GM12878 (cell line): ENCODE results near the gene CRYZL1. TPM values are rescaled to one million over a fixed set of nuclear protein-coding genes. Genes with fewer than 3 reads are reported as not detected.

Experiments
- ATAC-seq: fragments of 200-7000 bp; cut with Tn5 transposase; 3 replicates; pipeline ENCODE4 v1.9.1; 2020; ENCODE audit warnings: mild to moderate bottlenecking, moderate library complexity
- BruUV-seq: library from RNA; stranded (reverse); fragments of 400-500 nt; replicated peaks from 2 replicates; lab custom pipeline; 2021; lab: Mats Ljungman, UMichigan
- CTCF ChIA-PET: fragments of 300-600 bp; sonication (Branson Sonifier 250); formaldehyde crosslinking; extraction: SDS; loops from one replicate; lab custom pipeline; 2021; ENCODE audit warnings: inconsistent platforms; lab: Yijun Ruan, JAX
- POLR2A ChIA-PET: fragments of 350-600 bp; formaldehyde crosslinking; extraction: SDS; loops from one replicate; lab custom pipeline; 2021; ENCODE audit warnings: inconsistent platforms; lab: Charles Lee
- RAD21 ChIA-PET: fragments of 300-600 bp; sonication (Branson Sonifier 250); formaldehyde crosslinking; loops from one replicate; lab custom pipeline; 2023; ENCODE audit warnings: antibody characterized with exemption; ENCODE audit not compliant: unreplicated experiment; lab: Charles Lee
- SMC1A ChIA-PET: fragments of 300-600 bp; sonication (Branson Sonifier 250); formaldehyde crosslinking; loops from one replicate; lab custom pipeline; 2023; ENCODE audit not compliant: unreplicated experiment, uncharacterized antibody; lab: Charles Lee
- DNase-seq: peaks from one replicate; pipeline ENCODE4 v3.0.0-alpha.2; 2011; ENCODE audit warnings: low read depth, low spot score
- FAIRE-seq: peaks from 3 replicates; lab custom pipeline; 2011; peaks lifted over from hg19 to GRCh38; lab: Jason Lieb, UNC
- H2AFZ ChIP-seq: 2 replicates; pipeline ENCODE4 v1.6.0; 2011; ENCODE audit warnings: low read depth, low read length, control low read depth; ENCODE audit not compliant: control insufficient read depth
- H3K27ac ChIP-seq: 2 replicates; pipeline ENCODE4 v1.5.1; 2011; ENCODE audit warnings: control low read depth; ENCODE audit not compliant: control insufficient read depth, insufficient read depth
- H3K27me3 ChIP-seq, 2 experiments: replicated peaks in 1 of 2; 2 replicates each; pipeline versions ENCODE4 v1.6.0 to v1.6.1; 2011; ENCODE audit warnings: low read length in 1 of 2; ENCODE audit not compliant: control insufficient read depth in 2 of 2, insufficient read depth in 2 of 2
- H3K36me3 ChIP-seq, 2 experiments: 2 replicates each; pipeline ENCODE4 v1.5.1; 2011; ENCODE audit warnings: low read length in 1 of 2; ENCODE audit not compliant: control insufficient read depth in 2 of 2, insufficient read depth in 2 of 2
- H3K4me1 ChIP-seq: 2 replicates; pipeline ENCODE4 v1.6.1; 2011; ENCODE audit warnings: mild to moderate bottlenecking, low read length, moderate library complexity, mixed read lengths; ENCODE audit not compliant: control insufficient read depth, insufficient read depth
- H3K4me2 ChIP-seq: 2 replicates; pipeline ENCODE4 v1.6.0; 2011; ENCODE audit warnings: control low read depth; ENCODE audit not compliant: control insufficient read depth, insufficient read depth
- H3K4me3 ChIP-seq: fragments of 200-600 bp; sonication (generic); 2 replicates; pipeline ENCODE4 v1.5.1; 2016
- H3K79me2 ChIP-seq: 2 replicates; pipeline ENCODE4 v1.6.0; 2011; ENCODE audit warnings: low read length; ENCODE audit not compliant: control insufficient read depth, insufficient read depth
- H3K9ac ChIP-seq: 2 replicates; pipeline ENCODE4 v1.8.0; 2011; ENCODE audit warnings: low read length, control low read depth, mixed read lengths; ENCODE audit not compliant: control insufficient read depth, insufficient read depth
- H3K9me3 ChIP-seq: replicated peaks from 3 replicates; pipeline ENCODE4 v1.5.1; 2011; ENCODE audit warnings: mild to moderate bottlenecking, low read length; ENCODE audit not compliant: control insufficient read depth, insufficient read depth
- H4K20me1 ChIP-seq: 2 replicates; pipeline ENCODE4 v1.6.0; 2011; ENCODE audit not compliant: control insufficient read depth, insufficient read depth
- BACH1 ChIP-seq: fragments of 450-650 bp; IDR thresholded peaks from 2 replicates; pipeline ENCODE4 v1.6.1; 2017; ENCODE audit warnings: mild to moderate bottlenecking, borderline replicate concordance
- HDAC2 ChIP-seq: fragments of 200-600 bp; sonication (generic); IDR thresholded peaks from 2 replicates; pipeline ENCODE4 v1.6.1; 2017
- SIX5 ChIP-seq: IDR thresholded peaks from 2 replicates; pipeline ENCODE4 v1.6.1; 2011; ENCODE audit warnings: mild to moderate bottlenecking, low read depth, low read length, moderate library complexity; ENCODE audit not compliant: severe bottlenecking
- ZNF217 ChIP-seq: fragments of 450-650 bp; IDR thresholded peaks from 2 replicates; pipeline ENCODE4 v1.6.1; 2017; ENCODE audit warnings: antibody characterized with exemption, mild to moderate bottlenecking
- WGBS: methylation state at CpG from one replicate; pipeline ENCODE4 v1.1.6; 2016; ENCODE audit warnings: low lambda C conversion rate; ENCODE audit not compliant: insufficient replicate concordance, insufficient coverage; ENCODE audit errors: missing lambda C conversion rate; 5-methylcytosine and 5-hydroxymethylcytosine counted together
- in situ Hi-C: fragments of 300-500 bp; cut with MboI; formaldehyde crosslinking; loops from 9 replicates; pipeline ENCODE4 v1.14.3; 2018; ENCODE audit warnings: mixed read lengths
- intact Hi-C: fragments of 100-400 bp; cut with micrococcal nuclease; formaldehyde crosslinking; loops from one replicate; pipeline ENCODE4 v1.14.2; 2022; ENCODE audit not compliant: unreplicated experiment
- polyA plus RNA-seq, 11 experiments: library from polyadenylated mRNA; depleted of rRNA in 4 of 11; unstranded in 6 of 11; stranded (reverse) in 5 of 11; fragments of >200 nt; fragmentation: Nextera tagmentation in 4 of 11; fragmentation: Illumina TruSeq in 1 of 11; extraction: Ambion mirVana in 4 of 11; extraction: Trizol in 1 of 11; gene quantifications; 1 replicate in 1 of 11; 2 replicates in 10 of 11; pipeline versions ENCODE4 v1.2.1 to v1.2.3, GENCODE V29; 2011 to 2016; ENCODE audit warnings: inconsistent platforms in 2 of 11, missing spikeins in 2 of 11, low read depth in 1 of 11
- total RNA-seq, 4 experiments: library from RNA; depleted of rRNA in 3 of 4; stranded (reverse); fragments of >200 nt in 3 of 4; fragmentation: Illumina TruSeq in 1 of 4; extraction: Trizol in 1 of 4; gene quantifications; 2 replicates each; pipeline versions ENCODE4 v1.2.1 to v1.2.3, GENCODE V29; 2013 to 2021
- TF ChIP-seq, protein P1 (sequence below): fragments of 450-650 bp; formaldehyde crosslinking; IDR thresholded peaks from 2 replicates; pipeline ENCODE4 v1.4.0; 2020; ENCODE audit warnings: mild to moderate bottlenecking, moderate library complexity
- TF ChIP-seq, protein P2 (sequence below): fragments of 450-650 bp; IDR thresholded peaks from 2 replicates; pipeline ENCODE4 v1.6.1; 2016; ENCODE audit warnings: mild to moderate bottlenecking
- TF ChIP-seq, protein P3 (sequence below): IDR thresholded peaks from 2 replicates; pipeline ENCODE4 v1.6.1; 2012; ENCODE audit warnings: low read depth, low read length, improper control_type of control experiment
- TF ChIP-seq, protein P4 (sequence below): IDR thresholded peaks from 2 replicates; pipeline ENCODE4 v1.6.1; 2011; ENCODE audit warnings: borderline replicate concordance, low read depth, mild to moderate bottlenecking, moderate library complexity, low read length; ENCODE audit not compliant: insufficient read depth, poor library complexity, severe bottlenecking

Gene CRYZL1
- total and polyA plus RNA-seq, 10 of the 15 experiments (the other 5 are each of a cell fraction or from before 2014, with no cell fraction given): 14.3 to 72.4 (median 30.7) TPM

DNA sequence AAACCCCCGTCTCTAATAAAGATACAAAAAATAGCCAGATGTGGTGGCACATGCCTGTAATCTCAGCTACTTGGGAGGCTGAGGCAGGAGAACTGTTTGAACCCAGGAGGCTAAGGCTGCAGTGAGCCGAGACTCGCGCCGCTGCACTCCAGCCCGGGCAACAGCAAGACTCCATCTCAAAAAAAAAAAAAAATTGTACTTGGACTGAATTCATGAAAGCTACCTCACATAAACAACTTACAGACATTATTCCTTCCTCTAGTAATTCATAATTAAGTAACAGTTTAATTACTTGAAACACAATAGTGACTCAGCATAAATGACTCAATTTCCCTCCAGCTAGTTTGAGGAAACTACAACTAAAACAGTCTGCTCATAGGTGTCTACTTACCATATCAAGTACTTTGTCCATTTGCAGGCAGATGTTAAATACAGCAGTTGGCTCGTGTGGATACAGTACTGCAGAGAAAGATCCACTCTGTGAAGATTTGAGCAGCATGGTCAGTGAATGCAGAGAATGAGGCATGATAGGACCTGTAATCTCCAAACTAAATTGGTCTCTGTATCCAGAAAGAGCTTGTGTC lies 62.5 kb downstream of the CRYZL1 start:
- BruUV-seq: no TSS peak
- H3K36me3 ChIP-seq: peaks cover 0 to 18% of the 10 kb centered on the region in 2 experiments; a peak in 1 of 4 replicates
- H3K9ac ChIP-seq: no peak overlapping the region
- H3K4me1 ChIP-seq: no peaks in the 10 kb centered on the region
- peak; percentile 21; the same call in 1 of the 3 replicates for ATAC-seq
- H3K79me2 ChIP-seq: no peaks in the 10 kb centered on the region
- no peak overlapping the region for H3K4me2 ChIP-seq
- no peak overlapping the region for H3K4me3 ChIP-seq
- no peak for FAIRE-seq
- DNase-seq: no peak
- H3K27me3 ChIP-seq: no peaks in the 10 kb centered on the region
- WGBS: 72% methylated on average over 7 of the region's 7 CpGs
- in situ Hi-C loops (no loop called here), intact Hi-C loops (no loop called here)
- H3K9me3 ChIP-seq: no peaks in the 10 kb centered on the region
- H4K20me1 ChIP-seq: no peaks in the 10 kb centered on the region
- TF ChIP-seq BACH1: peak; percentile 76
- TF ChIP-seq, protein P1, sequence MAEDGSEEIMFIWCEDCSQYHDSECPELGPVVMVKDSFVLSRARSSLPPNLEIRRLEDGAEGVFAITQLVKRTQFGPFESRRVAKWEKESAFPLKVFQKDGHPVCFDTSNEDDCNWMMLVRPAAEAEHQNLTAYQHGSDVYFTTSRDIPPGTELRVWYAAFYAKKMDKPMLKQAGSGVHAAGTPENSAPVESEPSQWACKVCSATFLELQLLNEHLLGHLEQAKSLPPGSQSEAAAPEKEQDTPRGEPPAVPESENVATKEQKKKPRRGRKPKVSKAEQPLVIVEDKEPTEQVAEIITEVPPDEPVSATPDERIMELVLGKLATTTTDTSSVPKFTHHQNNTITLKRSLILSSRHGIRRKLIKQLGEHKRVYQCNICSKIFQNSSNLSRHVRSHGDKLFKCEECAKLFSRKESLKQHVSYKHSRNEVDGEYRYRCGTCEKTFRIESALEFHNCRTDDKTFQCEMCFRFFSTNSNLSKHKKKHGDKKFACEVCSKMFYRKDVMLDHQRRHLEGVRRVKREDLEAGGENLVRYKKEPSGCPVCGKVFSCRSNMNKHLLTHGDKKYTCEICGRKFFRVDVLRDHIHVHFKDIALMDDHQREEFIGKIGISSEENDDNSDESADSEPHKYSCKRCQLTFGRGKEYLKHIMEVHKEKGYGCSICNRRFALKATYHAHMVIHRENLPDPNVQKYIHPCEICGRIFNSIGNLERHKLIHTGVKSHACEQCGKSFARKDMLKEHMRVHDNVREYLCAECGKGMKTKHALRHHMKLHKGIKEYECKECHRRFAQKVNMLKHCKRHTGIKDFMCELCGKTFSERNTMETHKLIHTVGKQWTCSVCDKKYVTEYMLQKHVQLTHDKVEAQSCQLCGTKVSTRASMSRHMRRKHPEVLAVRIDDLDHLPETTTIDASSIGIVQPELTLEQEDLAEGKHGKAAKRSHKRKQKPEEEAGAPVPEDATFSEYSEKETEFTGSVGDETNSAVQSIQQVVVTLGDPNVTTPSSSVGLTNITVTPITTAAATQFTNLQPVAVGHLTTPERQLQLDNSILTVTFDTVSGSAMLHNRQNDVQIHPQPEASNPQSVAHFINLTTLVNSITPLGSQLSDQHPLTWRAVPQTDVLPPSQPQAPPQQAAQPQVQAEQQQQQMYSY (CRISPR knock-in tag): no peak
- TF ChIP-seq, protein P2, sequence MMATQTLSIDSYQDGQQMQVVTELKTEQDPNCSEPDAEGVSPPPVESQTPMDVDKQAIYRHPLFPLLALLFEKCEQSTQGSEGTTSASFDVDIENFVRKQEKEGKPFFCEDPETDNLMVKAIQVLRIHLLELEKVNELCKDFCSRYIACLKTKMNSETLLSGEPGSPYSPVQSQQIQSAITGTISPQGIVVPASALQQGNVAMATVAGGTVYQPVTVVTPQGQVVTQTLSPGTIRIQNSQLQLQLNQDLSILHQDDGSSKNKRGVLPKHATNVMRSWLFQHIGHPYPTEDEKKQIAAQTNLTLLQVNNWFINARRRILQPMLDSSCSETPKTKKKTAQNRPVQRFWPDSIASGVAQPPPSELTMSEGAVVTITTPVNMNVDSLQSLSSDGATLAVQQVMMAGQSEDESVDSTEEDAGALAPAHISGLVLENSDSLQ: no peak
- TF ChIP-seq ZNF217: no peak
- no peak for TF ChIP-seq HDAC2
- TF ChIP-seq SIX5: no peak
- TF ChIP-seq, protein P3, sequence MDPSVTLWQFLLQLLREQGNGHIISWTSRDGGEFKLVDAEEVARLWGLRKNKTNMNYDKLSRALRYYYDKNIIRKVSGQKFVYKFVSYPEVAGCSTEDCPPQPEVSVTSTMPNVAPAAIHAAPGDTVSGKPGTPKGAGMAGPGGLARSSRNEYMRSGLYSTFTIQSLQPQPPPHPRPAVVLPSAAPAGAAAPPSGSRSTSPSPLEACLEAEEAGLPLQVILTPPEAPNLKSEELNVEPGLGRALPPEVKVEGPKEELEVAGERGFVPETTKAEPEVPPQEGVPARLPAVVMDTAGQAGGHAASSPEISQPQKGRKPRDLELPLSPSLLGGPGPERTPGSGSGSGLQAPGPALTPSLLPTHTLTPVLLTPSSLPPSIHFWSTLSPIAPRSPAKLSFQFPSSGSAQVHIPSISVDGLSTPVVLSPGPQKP: no peak
- TF ChIP-seq, protein P4, sequence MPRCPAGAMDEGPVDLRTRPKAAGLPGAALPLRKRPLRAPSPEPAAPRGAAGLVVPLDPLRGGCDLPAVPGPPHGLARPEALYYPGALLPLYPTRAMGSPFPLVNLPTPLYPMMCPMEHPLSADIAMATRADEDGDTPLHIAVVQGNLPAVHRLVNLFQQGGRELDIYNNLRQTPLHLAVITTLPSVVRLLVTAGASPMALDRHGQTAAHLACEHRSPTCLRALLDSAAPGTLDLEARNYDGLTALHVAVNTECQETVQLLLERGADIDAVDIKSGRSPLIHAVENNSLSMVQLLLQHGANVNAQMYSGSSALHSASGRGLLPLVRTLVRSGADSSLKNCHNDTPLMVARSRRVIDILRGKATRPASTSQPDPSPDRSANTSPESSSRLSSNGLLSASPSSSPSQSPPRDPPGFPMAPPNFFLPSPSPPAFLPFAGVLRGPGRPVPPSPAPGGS: peak; percentile 27
- H3K27ac ChIP-seq: no peak overlapping the region
- POLR2A ChIA-PET: interaction anchor here (0.6 kb wide), 1 partner anchor 36 kb away, joined by 4 read pairs; no protein-coding TSS in a partner anchor
- RAD21 ChIA-PET: interaction anchor here (1.3 kb wide), 1 partner anchor 9 kb away, joined by 3 read pairs; the partner anchor contains the start of gene DONSON
- CTCF ChIA-PET: interaction anchor here (0.7 to 0.8 kb wide), 2 partner anchors 30 to 34 kb away, joined by 3 read pairs; no protein-coding TSS in a partner anchor
- no peak overlapping the region for H2AFZ ChIP-seq
- SMC1A ChIA-PET: interaction anchor here (0.8 to 1.1 kb wide), 2 partner anchors 27 to 28 kb away, joined by 3 read pairs; no protein-coding TSS in a partner anchor
